Activated CD4-positive, alpha-beta memory T cell treated with anti-CD3 and anti-CD28 coated beads for 36 hours (primary cell): Measurements from ENCODE around the gene TEX35. TPM values are rescaled to one million over a fixed set of nuclear protein-coding genes. Genes with fewer than 3 reads are reported as not detected.

Source experiments
- CTCF ChIA-PET: fragments of 350-600 bp; sonication (Branson Sonifier 250); formaldehyde crosslinking; loops from one replicate; lab custom pipeline; 2021; ENCODE audit warnings: antibody characterized with exemption, inconsistent platforms; lab: Charles Lee
- POLR2A ChIA-PET: fragments of 350-600 bp; sonication (Branson Sonifier 250); formaldehyde crosslinking; loops from one replicate; lab custom pipeline; 2021; ENCODE audit warnings: antibody characterized with exemption; lab: Charles Lee
- DNase-seq: peaks from one replicate; pipeline ENCODE4 v3.0.0-alpha.2; 2020
- H3K27ac Mint-ChIP-seq: one replicate; pipeline ENCODE4 v1.8.0; 2021; ENCODE audit warnings: mixed read lengths
- H3K27me3 Mint-ChIP-seq: one replicate; pipeline ENCODE4 v1.8.0; 2021; ENCODE audit warnings: mixed read lengths
- H3K36me3 Mint-ChIP-seq: one replicate; pipeline ENCODE4 v1.8.0; 2021; ENCODE audit warnings: mixed read lengths
- H3K4me1 Mint-ChIP-seq: one replicate; pipeline ENCODE4 v1.8.0; 2021; ENCODE audit warnings: low read depth, mixed read lengths
- H3K4me3 Mint-ChIP-seq: one replicate; pipeline ENCODE4 v1.8.0; 2021; ENCODE audit warnings: mild to moderate bottlenecking, mixed read lengths
- H3K9me3 Mint-ChIP-seq: one replicate; pipeline ENCODE4 v1.8.0; 2021; ENCODE audit warnings: mixed read lengths
- intact Hi-C: fragments of 100-400 bp; cut with micrococcal nuclease; formaldehyde crosslinking; loops from one replicate; pipeline ENCODE4 v1.15.1; 2023
- total RNA-seq, 2 experiments: library from RNA; stranded (reverse); gene quantifications; one replicate each; pipeline ENCODE4 v1.2.3, GENCODE V29; 2021

The TEX35 gene
- total RNA-seq, 2 experiments from 2014 or later = not detected

GRCh38 chr1:178538192-178538916 is 25.4 kb downstream of the TEX35 start:
- Mint-ChIP-seq H3K4me1 (peaks cover 5% of the 10 kb centered on the region), H3K4me3 (no peak overlapping the region), H3K27ac (no peak overlapping the region), H3K9me3 (no peaks in the 10 kb centered on the region), H3K36me3 (no peaks in the 10 kb centered on the region), H3K27me3 (no peaks in the 10 kb centered on the region)
- POLR2A ChIA-PET = no interaction called here
- intact Hi-C loops = no loop called here
- no peak for DNase-seq
- CTCF ChIA-PET = no interaction called here

- Mint-ChIP-seq H3K36me3 (no peaks in the 10 kb centered on the region), H3K27me3 (no peaks in the 10 kb centered on the region), H3K4me1 (peaks cover 6% of the 10 kb centered on the region), H3K9me3 (no peaks in the 10 kb centered on the region), H3K4me3 (no peak overlapping the region), H3K27ac (no peak overlapping the region)
- ChIA-PET POLR2A (no interaction called here), CTCF (no interaction called here)
- intact Hi-C loops = no loop called here
- no peak for DNase-seq
These were observed 26.4 kb downstream of the TEX35 start for GRCh38 chr1:178539291-178539690.

GRCh38 chr1:178540204-178540603 is 27.3 kb downstream of the TEX35 start:
- Mint-ChIP-seq H3K9me3 (no peaks in the 10 kb centered on the region), H3K4me1 (peaks cover 6% of the 10 kb centered on the region), H3K27me3 (no peaks in the 10 kb centered on the region), H3K36me3 (no peaks in the 10 kb centered on the region), H3K4me3 (no peak overlapping the region), H3K27ac (no peak overlapping the region)
- no peak for DNase-seq
- POLR2A ChIA-PET = no interaction called here
- intact Hi-C loops = loop anchor here (10.0 kb wide), 1 partner anchor 225 kb away; no protein-coding TSS in a partner anchor
- CTCF ChIA-PET = interaction anchor here (0.8 to 5.2 kb wide), 3 partner anchors 8 to 214 kb away, joined by 4 to 43 read pairs (median 25); no protein-coding TSS in a partner anchor

- intact Hi-C loops = loop anchor here (10.0 kb wide), 1 partner anchor 226 kb away; no protein-coding TSS in a partner anchor
- no peaks in the 10 kb centered on the region for H3K9me3 Mint-ChIP-seq
- no peak for DNase-seq
- H3K36me3 Mint-ChIP-seq = no peaks in the 10 kb centered on the region
- no peaks in the 10 kb centered on the region for H3K27me3 Mint-ChIP-seq
- CTCF ChIA-PET = interaction anchor here (0.8 to 5.2 kb wide), 4 partner anchors 8 to 214 kb away, joined by 4 to 43 read pairs (median 19); no protein-coding TSS in a partner anchor
- POLR2A ChIA-PET = no interaction called here
- H3K4me3 Mint-ChIP-seq = no peak overlapping the region
- no peak overlapping the region for H3K27ac Mint-ChIP-seq
- H3K4me1 Mint-ChIP-seq = peaks cover 6% of the 10 kb centered on the region
These were observed 27.7 kb downstream of the TEX35 start for GRCh38 chr1:178540646-178541045.

GRCh38 chr1:178541379-178541778 is 28.5 kb downstream of the TEX35 start:
- H3K36me3 Mint-ChIP-seq = no peaks in the 10 kb centered on the region
- no peaks in the 10 kb centered on the region for H3K9me3 Mint-ChIP-seq
- H3K4me1 Mint-ChIP-seq = peaks cover 6% of the 10 kb centered on the region
- intact Hi-C loops = loop anchor here (10.0 kb wide), 1 partner anchor 227 kb away; no protein-coding TSS in a partner anchor
- POLR2A ChIA-PET = no interaction called here
- no peak for DNase-seq
- H3K27ac Mint-ChIP-seq = no peak overlapping the region
- CTCF ChIA-PET = interaction anchor here (1.0 to 5.2 kb wide), 5 partner anchors 9 to 388 kb away, joined by 3 to 43 read pairs (median 13); no protein-coding TSS in a partner anchor
- peak overlapping the region; percentile 85 for H3K4me3 Mint-ChIP-seq
- no peaks in the 10 kb centered on the region for H3K27me3 Mint-ChIP-seq

GRCh38 chr1:178541829-178542553 is 29.1 kb downstream of the TEX35 start:
- intact Hi-C loops = loop anchor here (1.0 to 10.0 kb wide), 6 partner anchors 185 to 1273 kb away; no protein-coding TSS in a partner anchor
- POLR2A ChIA-PET = no interaction called here
- Mint-ChIP-seq H3K9me3 (no peaks in the 10 kb centered on the region), H3K4me3 (peak overlapping the region; percentile 85), H3K36me3 (no peaks in the 10 kb centered on the region), H3K27ac (peak overlapping the region; percentile 79), H3K27me3 (no peaks in the 10 kb centered on the region), H3K4me1 (peaks cover 6% of the 10 kb centered on the region)
- CTCF ChIA-PET = interaction anchor here (1.0 to 5.2 kb wide), 7 partner anchors 10 to 461 kb away, joined by 3 to 43 read pairs (median 13); no protein-coding TSS in a partner anchor
- DNase-seq = peak; percentile 63

- DNase-seq = peak; percentile 94
- Mint-ChIP-seq H3K27ac (peak overlapping the region; percentile 79), H3K9me3 (no peaks in the 10 kb centered on the region), H3K36me3 (no peaks in the 10 kb centered on the region), H3K4me3 (peak overlapping the region; percentile 85), H3K4me1 (peaks cover 6% of the 10 kb centered on the region), H3K27me3 (no peaks in the 10 kb centered on the region)
- ChIA-PET CTCF (interaction anchor here (0.6 to 5.2 kb wide), 10 partner anchors 11 to 464 kb away, joined by 3 to 43 read pairs (median 4); no protein-coding TSS in a partner anchor), POLR2A (no interaction called here)
- intact Hi-C loops = loop anchor here (1.0 to 10.0 kb wide), 6 partner anchors 184 to 1272 kb away; no protein-coding TSS in a partner anchor
These were observed 29.8 kb downstream of the TEX35 start for GRCh38 chr1:178542554-178543289.

GRCh38 chr1:178543290-178543607 is 30.3 kb downstream of the TEX35 start:
- peak overlapping the region; percentile 44 for H3K27ac Mint-ChIP-seq
- H3K4me3 Mint-ChIP-seq = peak overlapping the region; percentile 85
- H3K27me3 Mint-ChIP-seq = no peaks in the 10 kb centered on the region
- no peaks in the 10 kb centered on the region for H3K9me3 Mint-ChIP-seq
- ChIA-PET CTCF (interaction anchor here (0.6 to 5.2 kb wide), 8 partner anchors 11 to 463 kb away, joined by 3 to 43 read pairs (median 4); no protein-coding TSS in a partner anchor), POLR2A (no interaction called here)
- peaks cover 6% of the 10 kb centered on the region for H3K4me1 Mint-ChIP-seq
- intact Hi-C loops = loop anchor here (2.0 to 10.0 kb wide), 3 partner anchors 184 to 1272 kb away; no protein-coding TSS in a partner anchor
- no peaks in the 10 kb centered on the region for H3K36me3 Mint-ChIP-seq
- no peak for DNase-seq

- H3K9me3 Mint-ChIP-seq = no peaks in the 10 kb centered on the region
- no peak overlapping the region for H3K27ac Mint-ChIP-seq
- H3K4me1 Mint-ChIP-seq = peaks cover 6% of the 10 kb centered on the region
- ChIA-PET POLR2A (no interaction called here), CTCF (interaction anchor here (1.0 to 5.2 kb wide), 4 partner anchors 12 to 243 kb away, joined by 3 to 43 read pairs (median 5); no protein-coding TSS in a partner anchor)
- intact Hi-C loops = loop anchor here (10.0 kb wide), 1 partner anchor 230 kb away; no protein-coding TSS in a partner anchor
- no peak for DNase-seq
- H3K36me3 Mint-ChIP-seq = no peaks in the 10 kb centered on the region
- no peak overlapping the region for H3K4me3 Mint-ChIP-seq
- no peaks in the 10 kb centered on the region for H3K27me3 Mint-ChIP-seq
These were observed 31.6 kb downstream of the TEX35 start for GRCh38 chr1:178544531-178544930.

GRCh38 chr1:178548108-178548507 is 35.2 kb downstream of the TEX35 start:
- no peak for DNase-seq
- ChIA-PET POLR2A (no interaction called here), CTCF (interaction anchor here (1.0 to 1.5 kb wide), 2 partner anchors 15 to 220 kb away, joined by 3 read pairs; no protein-coding TSS in a partner anchor)
- Mint-ChIP-seq H3K4me3 (no peak overlapping the region), H3K9me3 (no peaks in the 10 kb centered on the region), H3K36me3 (peaks cover 5% of the 10 kb centered on the region), H3K4me1 (peaks cover 3% of the 10 kb centered on the region), H3K27me3 (no peaks in the 10 kb centered on the region), H3K27ac (no peak overlapping the region)
- intact Hi-C loops = loop anchor here (10.0 kb wide), 1 partner anchor 233 kb away; no protein-coding TSS in a partner anchor

GRCh38 chr1:178551307-178551706 is 38.4 kb downstream of the TEX35 start:
- no peak for DNase-seq
- H3K4me3 Mint-ChIP-seq = no peak overlapping the region
- H3K9me3 Mint-ChIP-seq = peaks cover 12% of the 10 kb centered on the region
- intact Hi-C loops = no loop called here
- CTCF ChIA-PET = no interaction called here
- POLR2A ChIA-PET = no interaction called here
- peaks cover 3% of the 10 kb centered on the region for H3K27me3 Mint-ChIP-seq
- H3K27ac Mint-ChIP-seq = no peak overlapping the region
- H3K36me3 Mint-ChIP-seq = peaks cover 8% of the 10 kb centered on the region
- no peaks in the 10 kb centered on the region for H3K4me1 Mint-ChIP-seq
